ENCODE measurements around the gene FXYD1.

FXYD1 gene

DNA sequence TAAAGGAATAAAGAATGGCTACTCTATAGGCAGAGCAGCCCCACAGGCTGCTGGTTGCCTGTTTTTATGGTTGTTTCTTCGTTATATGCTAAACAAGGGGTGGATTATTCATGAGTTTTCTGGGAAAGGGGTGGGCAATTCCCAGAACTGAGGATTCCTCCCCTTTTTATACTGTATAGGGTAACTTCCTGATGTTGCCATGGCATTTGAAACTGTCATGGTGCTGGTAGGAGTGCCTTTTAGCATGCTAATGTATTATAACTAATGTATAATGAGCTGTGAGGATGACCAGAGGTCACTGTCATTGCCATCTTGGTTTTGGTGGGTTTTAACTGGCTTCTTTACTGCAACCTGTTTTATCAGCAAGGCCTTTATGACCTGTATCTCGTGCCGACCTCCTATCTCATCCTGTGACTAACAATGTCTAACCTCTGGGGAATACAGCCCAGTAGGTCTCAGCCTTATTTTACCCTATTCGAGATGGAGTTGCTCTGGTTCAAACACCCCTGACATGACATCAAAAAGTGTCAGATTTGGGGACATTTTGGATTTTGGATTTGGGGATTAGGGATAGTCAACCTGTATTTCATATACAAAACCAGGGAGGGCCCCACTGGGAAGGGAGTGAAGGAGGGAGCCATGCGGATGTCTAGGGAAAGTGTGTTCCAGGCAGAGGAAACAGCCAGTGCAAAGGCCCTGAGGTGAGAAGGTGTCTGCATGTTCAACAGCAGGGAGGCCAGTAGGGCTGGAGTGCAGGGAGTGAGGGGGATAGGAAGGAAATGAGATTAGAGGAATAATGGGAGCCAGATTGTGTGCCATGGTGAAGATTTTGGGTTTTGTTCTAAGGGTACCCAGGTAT is 26.8 kb downstream of the FXYD1 start:
- no peak for DNase-seq

DNA sequence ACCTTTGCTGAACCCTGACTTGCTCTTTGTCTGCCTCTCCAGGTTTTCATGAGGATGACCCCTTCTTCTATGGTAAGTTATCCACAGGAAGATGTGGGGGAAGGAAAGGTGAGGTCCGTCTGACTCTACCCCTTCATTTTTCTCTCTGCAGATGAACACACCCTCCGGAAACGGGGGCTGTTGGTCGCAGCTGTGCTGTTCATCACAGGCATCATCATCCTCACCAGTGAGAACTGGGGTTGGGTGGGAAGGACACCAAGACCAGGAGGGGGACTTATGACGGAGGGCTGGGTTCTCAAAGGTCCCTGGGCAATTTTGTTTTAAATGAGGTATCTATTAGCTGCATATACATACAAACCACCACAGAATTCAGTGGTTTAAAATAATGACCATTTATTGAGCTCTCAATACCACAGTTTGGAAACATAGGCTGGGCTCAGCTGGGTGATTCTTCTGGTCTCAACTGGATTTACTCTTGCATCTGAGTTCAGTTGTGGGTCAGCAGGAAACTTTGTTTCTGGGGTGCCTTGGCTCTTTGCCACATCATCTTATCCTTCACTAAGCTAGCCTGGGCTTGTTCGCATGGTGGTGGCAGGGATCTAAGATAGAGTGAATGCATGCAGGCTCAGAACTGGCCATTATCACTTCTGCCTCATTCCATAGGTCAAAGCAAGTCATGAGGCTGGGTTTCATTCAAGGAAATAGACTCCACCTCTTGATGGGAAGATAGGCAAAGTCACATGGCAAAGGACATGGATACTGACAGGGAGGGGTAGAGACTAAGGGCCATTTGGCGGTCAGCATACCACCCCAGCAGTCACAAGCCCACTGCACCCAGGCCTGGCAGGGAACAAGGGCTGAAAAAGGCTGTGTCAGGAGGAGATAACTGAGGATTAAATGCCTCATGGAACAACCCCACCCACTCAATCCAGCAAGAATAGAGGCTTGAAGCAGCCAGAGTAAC is 27.8 kb downstream of the FXYD1 start:
- DNase-seq: no peak

DNA sequence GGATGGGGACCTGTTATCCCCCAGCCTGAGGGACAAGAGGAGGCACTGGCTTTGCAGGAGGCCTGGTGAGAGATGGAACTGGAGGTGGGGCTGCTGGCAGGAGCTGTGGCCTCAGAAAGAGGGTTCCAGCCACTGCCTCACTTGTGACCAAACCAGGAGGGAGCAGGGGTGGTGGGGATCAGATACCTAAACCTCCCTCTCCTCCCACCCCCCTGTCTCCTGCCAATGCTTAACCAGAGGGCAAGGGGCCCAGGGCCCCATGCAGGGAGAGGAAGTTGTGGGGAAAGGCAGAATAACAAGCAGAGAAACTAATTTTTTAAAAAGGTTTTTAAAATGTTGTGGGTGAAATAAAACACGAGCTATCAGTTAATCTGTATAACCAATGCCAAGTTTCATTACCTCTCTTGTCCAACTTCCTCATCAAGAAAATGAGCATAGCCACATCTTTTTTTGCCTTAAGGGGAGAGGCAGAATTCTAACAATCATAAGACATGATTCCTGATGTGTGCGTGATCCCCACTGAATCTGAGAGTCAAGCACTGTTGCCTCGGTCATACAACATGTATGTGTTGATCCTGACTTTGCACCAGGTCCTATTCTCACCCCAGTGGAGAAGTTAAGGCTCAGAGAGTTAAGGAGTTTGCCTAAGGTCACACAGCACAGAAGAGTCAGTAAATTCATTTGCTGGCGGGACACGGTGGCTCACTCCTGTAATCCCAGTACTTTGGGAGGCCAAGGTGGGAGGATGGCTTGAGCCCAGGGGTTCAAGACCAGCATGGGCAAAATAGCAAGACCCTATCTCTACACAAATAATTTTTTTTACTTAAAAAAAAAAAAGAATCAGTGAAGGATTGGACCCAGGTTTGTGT is 28.9 kb downstream of the FXYD1 start:
- DNase-seq: no peak

DNA sequence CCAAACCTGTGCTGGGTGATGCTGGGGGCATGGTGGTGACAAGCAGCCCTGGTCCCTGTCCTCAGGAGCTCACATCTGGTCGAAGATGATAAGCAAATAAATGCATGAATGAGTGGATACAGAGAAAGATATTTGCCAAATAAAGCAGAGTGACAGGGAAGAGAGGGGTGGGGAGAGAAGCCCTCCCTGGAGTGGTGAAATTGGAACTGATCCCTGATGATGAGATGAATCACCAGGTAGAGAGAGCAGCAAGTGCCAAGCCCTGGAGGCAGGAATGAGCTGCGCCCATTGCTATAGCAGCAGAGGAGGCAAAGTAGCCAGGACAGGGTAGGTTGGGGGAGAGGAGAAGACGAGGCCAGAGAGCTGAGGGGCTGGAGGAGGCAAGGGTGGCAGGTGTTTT is 29.6 kb downstream of the FXYD1 start:
- DNase-seq: no peak

DNA sequence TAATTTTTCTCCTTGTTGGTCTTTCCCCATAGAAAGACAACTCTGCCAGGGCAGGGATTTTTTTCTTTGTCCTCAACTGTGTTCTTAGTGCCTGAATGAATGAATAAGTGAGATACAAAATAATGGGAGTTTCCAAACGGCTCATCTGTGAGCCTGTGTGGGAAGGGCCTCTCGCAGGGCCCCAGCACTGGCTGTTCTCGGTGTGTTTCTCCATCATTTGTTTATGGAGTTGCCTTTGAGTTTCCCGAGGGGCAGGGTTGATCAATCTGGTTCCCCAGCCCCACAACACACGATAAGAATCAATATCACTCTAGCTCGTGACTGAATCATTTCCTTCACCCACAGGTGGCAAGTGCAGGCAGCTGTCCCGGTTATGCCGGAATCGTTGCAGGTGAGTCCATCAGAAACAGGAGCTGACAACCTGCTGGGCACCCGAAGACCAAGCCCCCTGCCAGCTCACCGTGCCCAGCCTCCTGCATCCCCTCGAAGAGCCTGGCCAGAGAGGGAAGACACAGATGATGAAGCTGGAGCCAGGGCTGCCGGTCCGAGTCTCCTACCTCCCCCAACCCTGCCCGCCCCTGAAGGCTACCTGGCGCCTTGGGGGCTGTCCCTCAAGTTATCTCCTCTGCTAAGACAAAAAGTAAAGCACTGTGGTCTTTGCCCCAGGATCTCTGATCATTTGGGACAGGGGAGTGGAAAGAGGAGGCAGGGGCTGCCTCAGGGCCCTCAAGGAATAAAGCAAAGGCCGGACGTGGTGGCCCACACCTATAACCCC is 30.8 kb downstream of the FXYD1 start:
- DNase-seq: no peak

DNA sequence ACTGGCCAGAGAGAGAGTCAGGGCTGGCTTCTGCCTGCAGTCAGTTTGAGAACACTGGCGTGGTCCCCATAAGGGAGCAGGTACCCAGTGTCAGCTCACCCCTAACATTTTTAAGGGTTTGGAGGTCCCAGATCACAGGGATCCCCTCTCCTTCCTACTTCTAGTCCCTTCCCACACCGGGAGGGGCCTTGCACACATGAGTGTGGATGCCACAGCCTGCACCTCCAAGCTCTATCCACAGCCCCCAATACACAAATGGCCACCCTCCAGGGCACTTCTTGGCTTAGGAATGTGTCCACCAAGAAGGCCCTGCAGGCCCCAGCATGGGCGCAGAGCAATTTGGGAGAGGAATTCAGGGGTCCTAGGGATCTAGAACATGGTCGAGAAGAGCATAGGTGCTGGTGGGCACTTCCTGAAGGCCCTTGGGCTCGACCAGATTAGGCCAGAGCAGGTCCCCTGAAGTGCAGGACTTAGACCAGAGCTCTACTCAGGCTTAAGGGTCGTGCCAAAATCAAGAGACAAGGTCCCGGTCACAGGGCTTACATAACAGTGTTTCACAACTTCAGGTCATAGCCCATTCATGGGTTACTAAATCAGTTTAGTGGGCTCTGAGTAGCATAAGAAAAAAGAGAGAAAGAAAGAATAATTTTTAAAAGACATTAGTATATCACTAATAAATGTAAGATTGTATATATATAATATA is 31.9 kb downstream of the FXYD1 start:
- DNase-seq: no peak

DNA sequence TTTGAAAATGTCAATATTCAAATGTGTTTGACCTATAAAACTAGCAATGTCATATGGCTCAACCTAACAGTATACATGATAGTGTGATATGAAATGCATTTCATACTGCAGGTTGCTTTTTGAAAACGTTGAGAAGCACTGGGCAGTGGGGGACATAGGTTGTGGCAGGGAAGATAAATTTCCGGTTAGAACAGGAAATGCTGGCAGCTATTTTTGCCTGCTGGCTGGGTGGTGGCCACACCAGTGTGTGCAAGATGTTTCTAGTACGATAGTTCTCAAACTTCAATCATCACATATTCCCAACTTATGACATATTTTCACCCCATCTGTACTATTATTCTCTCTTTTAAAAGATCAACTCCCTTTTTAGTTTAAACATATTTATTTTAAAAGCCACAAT is 33.1 kb downstream of the FXYD1 start:
- no peak for DNase-seq

DNA sequence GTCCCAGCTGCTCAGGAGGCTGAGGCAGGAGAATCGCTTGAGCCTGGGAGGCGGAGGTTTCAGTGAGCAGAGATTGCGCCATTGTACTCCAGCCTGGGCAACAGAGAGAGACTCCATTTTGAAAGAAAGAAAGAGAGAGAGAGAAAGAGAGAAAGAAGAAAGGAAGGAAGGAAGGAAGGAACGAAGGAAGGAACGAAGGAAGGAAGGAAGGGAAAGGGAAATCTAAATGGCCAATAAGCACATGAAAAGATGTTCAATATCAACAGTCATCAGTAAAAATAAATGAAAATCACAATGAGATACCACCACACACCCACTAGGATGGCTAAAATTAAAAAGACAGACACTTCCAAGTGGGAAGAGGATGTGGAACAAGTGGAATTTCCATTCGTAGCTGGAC is 35.6 kb downstream of the FXYD1 start:
- no peak for DNase-seq

DNA sequence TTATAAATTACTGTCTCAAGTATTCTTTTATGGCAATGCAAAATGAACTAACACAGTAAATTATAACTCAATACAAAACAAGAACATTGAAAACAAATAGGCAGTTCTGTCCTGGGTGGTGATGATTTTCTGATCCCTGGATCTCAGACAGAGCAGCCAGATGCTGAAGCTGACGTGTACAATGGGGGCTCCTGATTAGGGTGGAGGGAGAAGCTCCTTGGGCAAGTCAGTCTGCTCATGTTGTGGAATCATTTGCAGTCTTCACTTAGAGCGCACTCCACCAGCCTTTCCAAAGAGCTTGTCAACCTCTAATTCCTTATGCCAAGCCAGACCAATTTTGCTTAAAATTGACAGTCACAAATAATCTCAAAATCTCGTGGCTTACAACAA is 37.6 kb downstream of the FXYD1 start:
- no peak for DNase-seq

DNA sequence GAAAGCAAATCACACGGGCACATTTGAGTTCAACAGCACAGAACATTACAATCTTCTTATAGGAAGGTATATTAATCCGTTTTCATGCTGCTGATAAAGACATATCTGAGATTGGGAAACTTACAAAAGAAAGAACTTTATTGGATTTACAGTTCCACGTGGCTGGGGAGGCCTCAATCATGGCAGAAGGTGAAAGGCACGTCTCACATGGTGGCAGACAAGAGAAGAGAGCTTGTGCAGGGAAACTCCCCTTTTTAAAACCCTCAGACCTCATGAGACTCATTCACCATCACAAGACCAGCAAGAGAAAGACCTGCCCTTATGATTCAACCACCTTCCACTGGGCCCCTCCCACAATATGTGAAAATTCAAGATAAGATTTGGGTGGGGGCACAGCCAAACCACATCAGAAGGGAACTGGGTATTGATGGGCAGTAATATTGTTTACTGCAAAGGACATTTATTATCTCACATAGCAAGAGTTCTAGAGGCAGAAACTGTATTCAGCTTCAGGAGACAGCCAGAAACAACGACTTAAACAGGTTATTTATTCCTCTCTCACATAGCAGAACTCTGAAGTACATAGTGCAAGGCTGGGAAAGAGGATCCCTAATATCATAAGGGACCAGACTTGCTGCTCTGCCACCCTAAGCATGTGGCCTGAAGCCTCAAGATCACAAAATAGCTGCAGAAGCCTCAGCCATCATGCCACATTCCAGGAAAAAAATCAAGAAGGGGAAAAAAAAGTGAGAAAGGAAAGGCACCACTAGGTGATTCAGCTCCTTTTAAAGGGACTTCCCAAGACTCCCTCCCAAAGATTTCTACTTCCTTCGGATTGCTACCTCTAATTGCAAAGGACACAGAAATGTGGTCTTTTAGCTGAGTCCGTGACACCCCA is 39.0 kb downstream of the FXYD1 start:
- DNase-seq: no peak

DNA sequence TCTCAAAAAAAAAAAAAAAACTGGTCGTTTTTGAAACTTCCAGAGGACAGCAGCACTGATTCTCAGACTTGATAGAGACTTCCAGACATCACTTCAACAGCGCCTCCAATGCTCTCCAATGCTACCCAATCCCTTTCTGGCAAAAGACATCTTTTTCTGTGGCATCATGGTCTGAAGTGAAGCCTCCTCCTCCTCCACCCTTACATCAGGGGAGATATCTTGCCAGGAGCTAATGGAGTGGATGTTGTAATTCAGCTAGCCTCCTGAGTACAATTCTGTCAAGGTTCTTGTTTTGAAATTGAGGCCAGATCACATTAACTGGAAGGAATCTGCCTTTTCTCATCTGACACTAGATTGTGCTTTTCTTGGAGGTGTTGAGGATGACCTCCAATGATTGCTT is 40.1 kb downstream of the FXYD1 start:
- no peak for DNase-seq

DNA sequence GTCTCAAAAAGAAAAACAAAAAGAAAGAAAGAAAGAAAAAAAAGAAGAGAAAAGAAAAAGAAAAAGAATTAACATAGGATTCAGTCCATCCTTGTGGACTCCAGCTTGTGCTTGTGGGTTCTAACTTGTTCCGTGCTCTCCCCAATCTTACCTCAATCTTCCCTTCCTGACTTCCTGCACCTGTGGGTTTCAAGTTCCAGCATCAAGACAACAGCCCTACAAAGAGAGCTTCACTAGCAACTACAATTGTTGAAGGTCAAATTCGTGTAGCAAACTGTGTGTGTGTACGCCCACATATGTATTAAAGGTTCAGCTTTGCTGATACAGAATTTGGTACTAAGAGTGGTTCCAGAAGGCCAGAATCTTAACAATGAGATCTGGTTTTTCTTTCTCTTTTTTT is 41.2 kb downstream of the FXYD1 start:
- DNase-seq: no peak

DNA sequence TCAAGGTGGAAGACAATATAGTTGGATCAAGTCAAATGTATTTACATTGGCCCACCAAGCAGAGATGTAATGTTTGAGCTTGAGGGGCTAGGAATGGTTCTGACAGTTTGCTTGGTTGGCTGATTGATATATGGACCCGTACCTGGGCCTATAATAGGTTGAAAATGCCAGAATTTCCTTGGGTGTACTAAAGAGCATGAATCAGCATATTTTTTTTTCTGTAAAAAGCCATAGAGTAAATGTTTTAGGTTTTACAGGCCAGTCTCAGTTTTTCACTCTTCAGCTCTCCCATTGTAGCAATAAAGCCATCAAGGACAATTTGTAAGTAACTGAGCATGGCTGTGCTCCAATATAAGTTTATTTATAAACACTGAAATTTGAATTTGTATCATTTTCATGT is 42.8 kb downstream of the FXYD1 start:
- DNase-seq: no peak

DNA sequence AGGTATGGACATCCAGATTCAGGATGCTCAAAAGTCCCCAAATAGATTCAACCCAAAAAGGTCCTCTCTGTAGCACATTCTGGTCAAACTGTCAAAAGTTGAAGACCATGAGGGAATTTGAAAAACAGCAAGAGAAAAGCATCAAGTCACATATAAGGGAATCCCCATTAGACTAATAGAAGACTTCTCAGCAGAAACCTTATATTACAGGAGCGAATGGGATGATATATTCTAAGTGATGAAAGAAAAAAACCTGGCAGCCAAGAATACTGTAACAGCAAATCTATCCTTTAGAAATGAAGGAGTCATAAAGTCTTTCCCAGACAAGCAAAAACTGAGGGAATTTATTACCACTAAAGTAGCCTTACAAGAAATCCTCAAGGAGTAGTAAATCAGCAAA is 45.6 kb downstream of the FXYD1 start:
- DNase-seq: no peak

DNA sequence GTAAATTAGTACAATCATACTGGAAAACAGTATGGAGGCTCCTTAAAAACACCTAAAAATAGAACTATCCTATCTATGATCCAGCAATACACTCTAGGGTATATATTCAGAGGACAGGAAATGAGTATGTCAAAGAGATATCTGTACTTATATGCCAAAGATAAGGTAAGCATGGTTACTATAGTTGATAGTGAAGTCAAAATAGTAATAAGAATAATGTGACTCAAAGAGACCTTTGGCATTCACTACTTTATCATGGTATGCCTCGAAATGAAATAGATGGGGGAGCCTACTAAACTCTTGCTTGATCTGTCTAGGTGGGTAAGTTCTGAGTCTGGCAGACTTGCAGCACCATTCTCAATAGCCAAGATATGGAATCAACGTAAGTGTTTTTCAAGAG is 46.3 kb downstream of the FXYD1 start:
- no peak for DNase-seq

Measured in NCI-H1092 (cell line).